Hepatocyte (in vitro differentiated cells): ENCODE results near the gene RECQL.

Experiments
- CTCF ChIP-seq: fragments of 200-600 bp; sonication (generic); IDR thresholded peaks from 2 replicates; pipeline ENCODE4 v1.5.1; 2016; ENCODE audit warnings: antibody characterized with exemption, mild to moderate bottlenecking; ENCODE audit not compliant: poor library complexity
- EZH2 ChIP-seq: fragments of 200-600 bp; sonication (generic); IDR thresholded peaks from 2 replicates; pipeline ENCODE4 v1.6.1; 2016; ENCODE audit warnings: antibody characterized with exemption, mild to moderate bottlenecking, borderline replicate concordance
- EZH2phosphoT487 ChIP-seq: fragments of 200-600 bp; sonication (generic); IDR thresholded peaks from one replicate; pipeline ENCODE4 v1.6.1; 2018; ENCODE audit warnings: antibody characterized with exemption, mild to moderate bottlenecking, low read depth, moderate library complexity; ENCODE audit not compliant: unreplicated experiment, severe bottlenecking

- TF ChIP-seq CTCF (no peak), EZH2phosphoT487 (no peak), EZH2 (no peak)
Measured at GRCh38 chr12:21523148-21523547, 21.7 kb upstream of the RECQL start.
